ENCODE measurements around the gene PHB1.
"Not testable (repeated sequence)": the region's sequence is repeated elsewhere in the genome, so short reads cannot be mapped to it uniquely, and the experiment has no call there.

The PHB1 gene

DNA sequence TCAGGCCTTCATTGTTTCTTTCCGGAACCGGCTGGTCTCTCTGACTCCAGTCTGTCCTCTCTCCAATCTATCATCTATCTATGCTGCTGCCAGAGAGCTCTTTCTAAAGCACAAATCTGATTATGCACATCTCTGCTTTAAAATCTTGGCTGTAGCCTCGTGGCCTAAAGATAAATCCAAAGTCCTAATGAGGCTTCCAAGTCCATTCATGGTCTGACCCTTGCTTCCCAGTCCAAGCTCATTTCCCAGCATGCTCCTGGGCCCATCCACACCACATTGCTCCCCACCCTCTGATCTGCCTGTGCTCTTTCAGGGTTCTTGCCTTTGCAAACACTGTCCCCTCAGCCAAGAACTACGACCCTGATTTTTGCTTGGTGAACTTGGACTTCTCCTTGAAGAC lies 21.5 kb upstream of the PHB1 start:
- DNase-seq (ENCODE audit: low read depth) = no peak
- H3K4me3 ChIP-seq (ENCODE audit: low read depth, low read length) = no peak overlapping the region
- TF ChIP-seq, protein P1, sequence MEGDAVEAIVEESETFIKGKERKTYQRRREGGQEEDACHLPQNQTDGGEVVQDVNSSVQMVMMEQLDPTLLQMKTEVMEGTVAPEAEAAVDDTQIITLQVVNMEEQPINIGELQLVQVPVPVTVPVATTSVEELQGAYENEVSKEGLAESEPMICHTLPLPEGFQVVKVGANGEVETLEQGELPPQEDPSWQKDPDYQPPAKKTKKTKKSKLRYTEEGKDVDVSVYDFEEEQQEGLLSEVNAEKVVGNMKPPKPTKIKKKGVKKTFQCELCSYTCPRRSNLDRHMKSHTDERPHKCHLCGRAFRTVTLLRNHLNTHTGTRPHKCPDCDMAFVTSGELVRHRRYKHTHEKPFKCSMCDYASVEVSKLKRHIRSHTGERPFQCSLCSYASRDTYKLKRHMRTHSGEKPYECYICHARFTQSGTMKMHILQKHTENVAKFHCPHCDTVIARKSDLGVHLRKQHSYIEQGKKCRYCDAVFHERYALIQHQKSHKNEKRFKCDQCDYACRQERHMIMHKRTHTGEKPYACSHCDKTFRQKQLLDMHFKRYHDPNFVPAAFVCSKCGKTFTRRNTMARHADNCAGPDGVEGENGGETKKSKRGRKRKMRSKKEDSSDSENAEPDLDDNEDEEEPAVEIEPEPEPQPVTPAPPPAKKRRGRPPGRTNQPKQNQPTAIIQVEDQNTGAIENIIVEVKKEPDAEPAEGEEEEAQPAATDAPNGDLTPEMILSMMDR (IDR thresholded peaks at IDR 0.05; ENCODE audit: low read depth, low read length, missing control alignments) = no peak
- in situ Hi-C loops (cut with HindIII; ENCODE audit: low sequenced_read_pairs) = loop anchor here (5.0 kb wide), 2 partner anchors 41 to 66 kb away; no protein-coding TSS in a partner anchor

DNA sequence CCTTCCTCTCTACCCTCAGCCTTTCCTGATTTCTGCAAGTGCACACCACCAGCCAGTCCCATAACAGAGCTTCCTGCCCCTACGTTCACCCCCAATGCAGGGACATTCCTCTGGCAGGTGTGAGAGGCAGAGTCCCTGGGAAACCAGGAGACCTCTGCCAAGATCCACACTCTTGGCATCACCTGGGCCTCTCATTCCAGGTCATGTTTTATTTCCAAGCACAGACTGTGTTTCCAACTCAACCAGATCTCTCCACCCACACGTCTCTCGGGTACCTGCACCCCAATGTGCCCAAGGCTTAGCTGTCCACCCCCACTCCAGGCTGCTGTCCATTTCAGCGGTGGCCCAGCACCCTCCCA lies 21.0 kb upstream of the PHB1 start:
- in situ Hi-C loops (cut with HindIII; ENCODE audit: low sequenced_read_pairs) = loop anchor here (5.0 kb wide), 2 partner anchors 42 to 67 kb away; no protein-coding TSS in a partner anchor
- TF ChIP-seq, protein P1 (IDR thresholded peaks at IDR 0.05; ENCODE audit: low read depth, low read length, missing control alignments) = no peak
- H3K4me3 ChIP-seq (ENCODE audit: low read depth, low read length) = no peak overlapping the region
- no peak for DNase-seq (ENCODE audit: low read depth)

GRCh38 chr17:49434821-49435670 lies 20.4 kb upstream of the PHB1 start:
- TF ChIP-seq, protein P1 (IDR thresholded peaks at IDR 0.05; ENCODE audit: low read depth, low read length, missing control alignments) = peak; percentile 69
- no peak overlapping the region for H3K4me3 ChIP-seq (ENCODE audit: low read depth, low read length)
- no peak for DNase-seq (ENCODE audit: low read depth)
- in situ Hi-C loops (cut with HindIII; ENCODE audit: low sequenced_read_pairs) = loop anchor here (5.0 kb wide), 2 partner anchors 42 to 67 kb away; no protein-coding TSS in a partner anchor

DNA sequence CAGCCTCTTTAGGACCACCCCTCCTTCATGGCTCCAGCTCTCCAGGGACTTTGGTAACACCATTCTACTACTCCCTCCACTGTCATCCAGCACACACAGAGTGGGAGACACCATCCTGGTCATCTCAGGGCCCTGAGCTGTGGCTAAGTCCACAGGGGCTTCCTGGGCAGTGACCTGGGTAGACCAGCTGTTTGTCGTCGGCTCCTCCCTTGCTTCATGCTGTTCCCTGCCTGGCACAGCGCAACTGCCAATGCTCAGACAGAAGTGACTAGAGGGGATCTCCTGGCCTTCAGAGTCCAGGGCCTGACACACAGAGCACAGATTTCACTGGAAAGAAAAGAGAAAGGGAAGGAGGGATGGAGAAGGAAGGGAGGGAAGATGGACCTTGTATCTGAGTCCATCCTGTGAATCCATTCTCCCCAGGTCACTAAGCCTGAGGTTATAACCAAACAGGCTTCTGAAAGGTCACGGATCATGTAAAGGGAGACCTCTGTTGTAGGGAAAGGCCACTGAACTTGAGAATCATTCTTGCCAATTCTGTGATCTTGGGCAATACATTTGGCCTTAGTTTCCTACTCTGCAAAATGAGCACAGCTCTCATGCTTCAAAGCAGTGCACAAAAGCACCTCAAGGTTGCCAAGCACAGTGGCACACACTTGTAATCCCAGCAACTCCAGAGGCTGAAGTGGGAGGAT lies 18.5 kb upstream of the PHB1 start:
- in situ Hi-C loops (cut with HindIII; ENCODE audit: low sequenced_read_pairs) = no loop called here
- DNase-seq (ENCODE audit: low read depth) = no peak
- TF ChIP-seq, protein P1 (IDR thresholded peaks at IDR 0.05; ENCODE audit: low read depth, low read length, missing control alignments) = no peak
- H3K4me3 ChIP-seq (ENCODE audit: low read depth, low read length) = no peak overlapping the region

GRCh38 chr17:49431743-49432142 lies 17.1 kb upstream of the PHB1 start:
- TF ChIP-seq, protein P1 (IDR thresholded peaks at IDR 0.05; ENCODE audit: low read depth, low read length, missing control alignments) = no peak
- in situ Hi-C loops (cut with HindIII; ENCODE audit: low sequenced_read_pairs) = no loop called here
- no peak overlapping the region for H3K4me3 ChIP-seq (ENCODE audit: low read depth, low read length)
- DNase-seq (ENCODE audit: low read depth) = no peak

DNA sequence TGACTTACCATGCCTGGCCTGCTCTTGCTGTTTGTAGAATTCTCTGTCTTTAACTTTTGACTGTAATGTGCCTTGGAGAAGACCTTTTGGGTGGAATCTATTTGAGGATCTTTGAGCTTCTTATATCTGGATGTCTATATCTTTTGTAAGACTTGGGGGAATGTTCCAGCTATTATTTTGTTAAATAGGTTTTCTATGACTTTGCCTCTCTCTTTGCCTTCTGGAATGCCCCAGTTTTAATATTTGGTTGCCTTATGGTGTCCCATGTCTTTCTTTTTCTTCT lies 10.3 kb upstream of the PHB1 start:
- TF ChIP-seq, protein P1 (IDR thresholded peaks at IDR 0.05; ENCODE audit: low read depth, low read length, missing control alignments) = no peak

GRCh38 chr17:49424276-49425003 lies 9.8 kb upstream of the PHB1 start:
- DNase-seq (ENCODE audit: low read depth); H3K4me3 ChIP-seq (ENCODE audit: low read depth, low read length); in situ Hi-C loops (cut with HindIII; ENCODE audit: low sequenced_read_pairs): not testable (repeated sequence)

More for the DNA sequence above, 10.3 kb upstream of the PHB1 start:
- no peak overlapping the region for H3K4me3 ChIP-seq (ENCODE audit: low read depth, low read length)
- no peak for DNase-seq (ENCODE audit: low read depth)
- in situ Hi-C loops (cut with HindIII; ENCODE audit: low sequenced_read_pairs) = no loop called here

Measured in astrocyte of the cerebellum (primary cell).